Neural cell (in vitro differentiated cells): ENCODE results near the gene TFB1M.

Source experiments
- CTCF ChIP-seq: fragments of 450-650 bp; IDR thresholded peaks from 2 replicates; pipeline ENCODE4 v1.5.1; 2014; ENCODE audit warnings: antibody characterized with exemption, mild to moderate bottlenecking, moderate library complexity; ENCODE audit not compliant: poor library complexity, severe bottlenecking
- EP300 ChIP-seq: fragments of 450-650 bp; conservative IDR thresholded peaks from 2 replicates; pipeline ENCODE4 v1.6.1; 2014; ENCODE audit warnings: antibody characterized with exemption, mild to moderate bottlenecking, moderate library complexity; ENCODE audit not compliant: poor library complexity, severe bottlenecking
- EZH2 ChIP-seq: fragments of 200-600, 300-800 bp; shearing (Covaris generic), sonication (generic); IDR thresholded peaks from 2 replicates; pipeline ENCODE4 v1.6.1; 2014; ENCODE audit warnings: antibody characterized with exemption, low read length, borderline replicate concordance, mild to moderate bottlenecking; ENCODE audit not compliant: insufficient read depth, poor library complexity, severe bottlenecking
- POLR2AphosphoS5 ChIP-seq: IDR thresholded peaks from 2 replicates; pipeline ENCODE4 v1.6.1; 2012
- RAD21 ChIP-seq: fragments of 450-650 bp; conservative IDR thresholded peaks from 2 replicates; pipeline ENCODE4 v1.6.1; 2014; ENCODE audit warnings: antibody characterized with exemption, mild to moderate bottlenecking, moderate library complexity
- SMC3 ChIP-seq: fragments of 450-650 bp; conservative IDR thresholded peaks from 2 replicates; pipeline ENCODE4 v1.6.1; 2014; ENCODE audit warnings: antibody characterized with exemption, mild to moderate bottlenecking, moderate library complexity; ENCODE audit not compliant: poor library complexity

- TF ChIP-seq CTCF (no peak), EZH2 (no peak), EP300 (no peak), POLR2AphosphoS5 (no peak), RAD21 (no peak), SMC3 (no peak)
Observed at GRCh38 chr6:155247618-155248007, 66.7 kb downstream of the TFB1M start.
